Trophoblast cell (in vitro differentiated cells and primary cell): ENCODE data around the gene LAMB1.
A peak's percentile ranks its signal among the peaks of the same experiment; 100 is the strongest.

ENCODE experiments used
- DNase-seq, 2 donors: peaks; one replicate each; pipeline ENCODE4 v3.0.0-alpha.2; 2016
- H2AFZ ChIP-seq: 2 replicates; pipeline ENCODE4 v1.6.1; 2013; ENCODE audit warnings: low read length, moderate library complexity, mild to moderate bottlenecking; ENCODE audit not compliant: insufficient read depth, poor library complexity
- H2AK5ac ChIP-seq: 2 replicates; pipeline ENCODE4 v1.6.1; 2013; ENCODE audit warnings: mild to moderate bottlenecking, low read length
- H2BK120ac ChIP-seq: 2 replicates; pipeline ENCODE4 v1.6.1; 2013; ENCODE audit warnings: low read length, mild to moderate bottlenecking, moderate library complexity; ENCODE audit not compliant: insufficient read depth, poor library complexity
- H2BK12ac ChIP-seq: 2 replicates; pipeline ENCODE4 v1.6.1; 2013; ENCODE audit warnings: mild to moderate bottlenecking, low read length, moderate library complexity
- H2BK5ac ChIP-seq: 2 replicates; pipeline ENCODE4 v1.6.1; 2013; ENCODE audit warnings: low read length, low read depth, moderate library complexity, mild to moderate bottlenecking; ENCODE audit not compliant: poor library complexity
- H3K14ac ChIP-seq: 2 replicates; pipeline ENCODE4 v1.6.1; 2013; ENCODE audit warnings: mild to moderate bottlenecking, low read length
- H3K18ac ChIP-seq: 2 replicates; pipeline ENCODE4 v1.6.1; 2013; ENCODE audit warnings: mild to moderate bottlenecking, low read length
- H3K23ac ChIP-seq: 2 replicates; pipeline ENCODE4 v1.6.1; 2013; ENCODE audit warnings: low read length
- H3K27ac ChIP-seq: 2 replicates; pipeline ENCODE4 v1.5.1; 2013; ENCODE audit warnings: low read depth, mild to moderate bottlenecking, inconsistent platforms, low read length, moderate library complexity
- H3K27me3 ChIP-seq: 2 replicates; pipeline ENCODE4 v1.6.1; 2013; ENCODE audit warnings: inconsistent platforms, mild to moderate bottlenecking, low read length, moderate library complexity; ENCODE audit not compliant: insufficient read depth
- H3K36me3 ChIP-seq, 2 experiments: 1 replicate in 1 of 2; 2 replicates in 1 of 2; pipeline ENCODE4 v1.6.1; 2013; ENCODE audit warnings: low read length in 2 of 2, mild to moderate bottlenecking in 2 of 2, moderate library complexity in 1 of 2; ENCODE audit not compliant: insufficient read depth in 2 of 2, control insufficient read depth in 1 of 2
- H3K4ac ChIP-seq: 2 replicates; pipeline ENCODE4 v1.6.1; 2013; ENCODE audit warnings: low read depth, mild to moderate bottlenecking, low read length, moderate library complexity
- H3K4me1 ChIP-seq, 2 experiments: 1 replicate in 1 of 2; 2 replicates in 1 of 2; pipeline ENCODE4 v1.6.1; 2013; ENCODE audit warnings: low read length in 2 of 2, mild to moderate bottlenecking in 2 of 2, moderate library complexity in 1 of 2; ENCODE audit not compliant: insufficient read depth in 2 of 2, control insufficient read depth in 1 of 2
- H3K4me2 ChIP-seq: 2 replicates; pipeline ENCODE4 v1.6.1; 2013; ENCODE audit warnings: inconsistent platforms, mild to moderate bottlenecking, low read length, moderate library complexity
- H3K4me3 ChIP-seq: 2 replicates; pipeline ENCODE4 v1.5.1; 2013; ENCODE audit warnings: mild to moderate bottlenecking, low read depth, low read length, inconsistent platforms
- H3K79me1 ChIP-seq: one replicate; pipeline ENCODE4 v1.6.1; 2013; ENCODE audit warnings: low read length
- H3K79me2 ChIP-seq: 2 replicates; pipeline ENCODE4 v1.6.1; 2013; ENCODE audit warnings: low read length, mild to moderate bottlenecking; ENCODE audit not compliant: control insufficient read depth, insufficient read depth, poor library complexity
- H3K9ac ChIP-seq: 2 replicates; pipeline ENCODE4 v1.6.1; 2013; ENCODE audit warnings: mild to moderate bottlenecking, low read length
- H3K9me3 ChIP-seq: 2 replicates; pipeline ENCODE4 v1.6.1; 2013; ENCODE audit warnings: low read depth, mild to moderate bottlenecking, control low read depth, inconsistent platforms, low read length; ENCODE audit not compliant: insufficient read depth
- H4K12ac ChIP-seq: 2 replicates; pipeline ENCODE4 v1.6.1; 2013; ENCODE audit warnings: low read depth, mild to moderate bottlenecking, low read length, moderate library complexity
- H4K8ac ChIP-seq: 2 replicates; pipeline ENCODE4 v1.6.1; 2013; ENCODE audit warnings: low read depth, mild to moderate bottlenecking, low read length, moderate library complexity
- H4K91ac ChIP-seq: one replicate; pipeline ENCODE4 v1.6.1; 2013; ENCODE audit warnings: low read depth, mild to moderate bottlenecking, low read length, moderate library complexity
- WGBS: extraction: QIAGEN DNeasy Blood & Tissue Kit; methylation state at CpG from one replicate; pipeline ENCODE4 v1.1.7; 2013; ENCODE audit warnings: missing lambda C conversion rate; ENCODE audit not compliant: insufficient read length, insufficient coverage; ENCODE audit errors: extremely low coverage; 5-methylcytosine and 5-hydroxymethylcytosine counted together

The LAMB1 gene

GRCh38 chr7:107938456-107939250, 64.3 kb downstream of the LAMB1 start:
- no peak overlapping the region for H3K27ac ChIP-seq
- no peak overlapping the region for H2BK12ac ChIP-seq
- H3K4me2 ChIP-seq = no peak overlapping the region
- H3K4me3 ChIP-seq = no peak overlapping the region
- no peak overlapping the region for H4K91ac ChIP-seq
- H3K14ac ChIP-seq = no peak overlapping the region
- H2AFZ ChIP-seq = no peak overlapping the region
- no peak overlapping the region for H2AK5ac ChIP-seq
- no peaks in the 10 kb centered on the region for H3K9me3 ChIP-seq
- peaks cover 28 to 57% of the 10 kb centered on the region in 2 experiments for H3K36me3 ChIP-seq
- peaks cover 2 to 7% of the 10 kb centered on the region in 2 experiments for H3K4me1 ChIP-seq
- H2BK5ac ChIP-seq = no peak overlapping the region
- no peak overlapping the region for H3K4ac ChIP-seq
- H3K18ac ChIP-seq = no peak overlapping the region
- WGBS = no CpG with 5 or more reads among the region's 6 CpGs
- peak overlapping the region; percentile 31 for H3K9ac ChIP-seq
- no peak overlapping the region for H2BK120ac ChIP-seq
- H3K23ac ChIP-seq = no peak overlapping the region
- H3K79me2 ChIP-seq = peaks cover 2% of the 10 kb centered on the region
- no peak overlapping the region for H4K8ac ChIP-seq
- peaks cover 3% of the 10 kb centered on the region for H3K79me1 ChIP-seq
- H4K12ac ChIP-seq = no peak overlapping the region
- DNase-seq = peak; percentile 59 to 70
- H3K27me3 ChIP-seq = no peaks in the 10 kb centered on the region

GRCh38 chr7:107937531-107937930, 65.4 kb downstream of the LAMB1 start:
- H4K12ac ChIP-seq = no peak overlapping the region
- H3K36me3 ChIP-seq = peaks cover 26 to 58% of the 10 kb centered on the region in 2 experiments
- H4K91ac ChIP-seq = no peak overlapping the region
- H3K9me3 ChIP-seq = no peaks in the 10 kb centered on the region
- H3K4me2 ChIP-seq = no peak overlapping the region
- no peak overlapping the region for H3K27ac ChIP-seq
- H3K18ac ChIP-seq = no peak overlapping the region
- no peak for DNase-seq
- H3K4me3 ChIP-seq = no peak overlapping the region
- no peak overlapping the region for H3K14ac ChIP-seq
- no peak overlapping the region for H2AFZ ChIP-seq
- H3K4me1 ChIP-seq = peaks cover 2 to 10% of the 10 kb centered on the region in 2 experiments
- peaks cover 2% of the 10 kb centered on the region for H3K79me2 ChIP-seq
- H3K4ac ChIP-seq = no peak overlapping the region
- no peak overlapping the region for H3K9ac ChIP-seq
- peaks cover 7% of the 10 kb centered on the region for H3K79me1 ChIP-seq
- no peak overlapping the region for H2BK12ac ChIP-seq
- no peak overlapping the region for H4K8ac ChIP-seq
- H3K23ac ChIP-seq = no peak overlapping the region
- no peak overlapping the region for H2BK120ac ChIP-seq
- H2AK5ac ChIP-seq = no peak overlapping the region
- H2BK5ac ChIP-seq = no peak overlapping the region
- no CpG with 5 or more reads among the region's 1 CpG for WGBS
- H3K27me3 ChIP-seq = no peaks in the 10 kb centered on the region

- H3K4ac ChIP-seq = no peak overlapping the region
- no peak overlapping the region for H3K27ac ChIP-seq
- H2BK5ac ChIP-seq = no peak overlapping the region
- no peak overlapping the region for H3K14ac ChIP-seq
- H2BK12ac ChIP-seq = no peak overlapping the region
- no peak overlapping the region for H4K12ac ChIP-seq
- H3K79me2 ChIP-seq = peaks cover 2% of the 10 kb centered on the region
- no peak overlapping the region for H4K91ac ChIP-seq
- H3K4me3 ChIP-seq = no peak overlapping the region
- no peak overlapping the region for H3K4me2 ChIP-seq
- no peak overlapping the region for H3K18ac ChIP-seq
- H3K23ac ChIP-seq = no peak overlapping the region
- H2AK5ac ChIP-seq = no peak overlapping the region
- H3K36me3 ChIP-seq = peaks cover 24 to 53% of the 10 kb centered on the region in 2 experiments
- H3K27me3 ChIP-seq = no peaks in the 10 kb centered on the region
- H3K79me1 ChIP-seq = peaks cover 9% of the 10 kb centered on the region
- peaks cover 7 to 15% of the 10 kb centered on the region in 2 experiments for H3K4me1 ChIP-seq
- no peak overlapping the region for H2AFZ ChIP-seq
- DNase-seq = no peak
- no peak overlapping the region for H2BK120ac ChIP-seq
- H3K9me3 ChIP-seq = no peaks in the 10 kb centered on the region
- H4K8ac ChIP-seq = no peak overlapping the region
- WGBS = no CpG with 5 or more reads among the region's 2 CpGs
- H3K9ac ChIP-seq = no peak overlapping the region
Measured at GRCh38 chr7:107936312-107936711, 66.6 kb downstream of the LAMB1 start.

- no peak overlapping the region for H3K4me2 ChIP-seq
- no peak overlapping the region for H2BK5ac ChIP-seq
- peaks cover 20 to 44% of the 10 kb centered on the region in 2 experiments for H3K36me3 ChIP-seq
- no peaks in the 10 kb centered on the region for H3K27me3 ChIP-seq
- H3K9me3 ChIP-seq = no peaks in the 10 kb centered on the region
- peaks cover 7 to 15% of the 10 kb centered on the region in 2 experiments for H3K4me1 ChIP-seq
- no peak overlapping the region for H2BK120ac ChIP-seq
- no peak overlapping the region for H3K14ac ChIP-seq
- H4K91ac ChIP-seq = no peak overlapping the region
- H4K12ac ChIP-seq = no peak overlapping the region
- no peak overlapping the region for H2AK5ac ChIP-seq
- no peaks in the 10 kb centered on the region for H3K79me2 ChIP-seq
- no peak overlapping the region for H3K9ac ChIP-seq
- DNase-seq = no peak
- no peak overlapping the region for H3K23ac ChIP-seq
- H3K4me3 ChIP-seq = no peak overlapping the region
- peaks cover 7% of the 10 kb centered on the region for H3K79me1 ChIP-seq
- H3K27ac ChIP-seq = peak overlapping the region; percentile 96
- no CpG with 5 or more reads among the region's 8 CpGs for WGBS
- no peak overlapping the region for H2BK12ac ChIP-seq
- H4K8ac ChIP-seq = no peak overlapping the region
- H3K18ac ChIP-seq = no peak overlapping the region
- no peak overlapping the region for H3K4ac ChIP-seq
- no peak overlapping the region for H2AFZ ChIP-seq
Measured at GRCh38 chr7:107934991-107935770, 67.8 kb downstream of the LAMB1 start.
